Activated gamma-delta T cell treated with Interleukin-2 at 50 U/mL for 16 hours (primary cell): ENCODE measurements around the gene PRELP.
"Not testable (repeated sequence)": the region's sequence is repeated elsewhere in the genome, so short reads cannot be mapped to it uniquely, and the experiment has no call there.

Source experiments
- DNase-seq: peaks from one replicate; pipeline ENCODE4 v3.0.0-alpha.2; 2020

PRELP gene

GRCh38 chr1:203475012-203475981 is at the start of gene PRELP:
TSS of gene PRELP (plus strand) at chr1:203475806. CDS start at chr1:203483185, 7,379 bp downstream.
- no peak for DNase-seq

GRCh38 chr1:203426366-203426765 is 49.2 kb upstream of the PRELP start:
- no peak for DNase-seq

- DNase-seq: no peak
Measured at GRCh38 chr1:203426870-203427269, 48.7 kb upstream of the PRELP start.

- DNase-seq: no peak
Measured at GRCh38 chr1:203427451-203427850, 48.2 kb upstream of the PRELP start.

GRCh38 chr1:203428981-203429599 is 46.5 kb upstream of the PRELP start:
- DNase-seq: no peak

GRCh38 chr1:203435615-203436014 is 40.0 kb upstream of the PRELP start:
- no peak for DNase-seq

- DNase-seq: no peak
Measured at GRCh38 chr1:203437696-203438315, 37.8 kb upstream of the PRELP start.

- no peak for DNase-seq
Measured at GRCh38 chr1:203439131-203439730, 36.4 kb upstream of the PRELP start.

- no peak for DNase-seq
Measured at GRCh38 chr1:203440771-203441170, 34.8 kb upstream of the PRELP start.

GRCh38 chr1:203441766-203442165 is 33.8 kb upstream of the PRELP start:
- DNase-seq: no peak

- no peak for DNase-seq
Measured at GRCh38 chr1:203442821-203443220, 32.8 kb upstream of the PRELP start.

- DNase-seq: no peak
Measured at GRCh38 chr1:203443296-203443695, 32.3 kb upstream of the PRELP start.

- no peak for DNase-seq
Measured at GRCh38 chr1:203444171-203444576, 31.4 kb upstream of the PRELP start.

GRCh38 chr1:203447151-203447550 is 28.5 kb upstream of the PRELP start:
- DNase-seq: no peak

- DNase-seq: not testable (repeated sequence)
Measured at GRCh38 chr1:203447598-203447997, 28.0 kb upstream of the PRELP start.

GRCh38 chr1:203448521-203449061 is 27.0 kb upstream of the PRELP start:
- DNase-seq: no peak

- no peak for DNase-seq
Measured at GRCh38 chr1:203450001-203450400, 25.6 kb upstream of the PRELP start.

- no peak for DNase-seq
Measured at GRCh38 chr1:203450479-203451149, 25.0 kb upstream of the PRELP start.

- no peak for DNase-seq
Measured at GRCh38 chr1:203451836-203452784, 23.5 kb upstream of the PRELP start.

GRCh38 chr1:203453016-203453415 is 22.6 kb upstream of the PRELP start:
- no peak for DNase-seq

- no peak for DNase-seq
Measured at GRCh38 chr1:203453616-203454015, 22.0 kb upstream of the PRELP start.
